GM23248 (cell line): ENCODE measurements around the gene SH3GL3. TPM values are rescaled to one million over a fixed set of nuclear protein-coding genes. Genes with fewer than 3 reads are reported as not detected.
A peak's percentile ranks its signal among the peaks of the same experiment; 100 is the strongest.

Source experiments
- DNase-seq: peaks from one replicate; pipeline ENCODE4 v3.0.0-alpha.2; 2015
- H2AFZ ChIP-seq: fragments of 200-600 bp; sonication (generic); 2 replicates; pipeline ENCODE4 v1.6.1; 2016; ENCODE audit warnings: antibody characterized with exemption
- H3F3A ChIP-seq: fragments of 200-600 bp; sonication (generic); 2 replicates; pipeline ENCODE4 v1.6.1; 2016; ENCODE audit warnings: mild to moderate bottlenecking, antibody characterized with exemption, mixed run types; ENCODE audit not compliant: insufficient read depth
- H3K27ac ChIP-seq: fragments of 200-600 bp; sonication (generic); 2 replicates; pipeline ENCODE4 v1.5.1; 2016; ENCODE audit warnings: mild to moderate bottlenecking
- H3K27me3 ChIP-seq: fragments of 200-600 bp; sonication (generic); replicated peaks from 2 replicates; pipeline ENCODE4 v1.6.1; 2016; ENCODE audit warnings: mild to moderate bottlenecking; ENCODE audit not compliant: insufficient read depth
- H3K36me3 ChIP-seq: fragments of 200-600 bp; sonication (generic); 2 replicates; pipeline ENCODE4 v1.6.1; 2016; ENCODE audit warnings: low read depth, mild to moderate bottlenecking
- H3K4me1 ChIP-seq: fragments of 200-600 bp; sonication (generic); 2 replicates; pipeline ENCODE4 v1.6.1; 2016; ENCODE audit warnings: mild to moderate bottlenecking; ENCODE audit not compliant: insufficient read depth
- H3K4me2 ChIP-seq: fragments of 200-600 bp; sonication (generic); one replicate; pipeline ENCODE4 v1.6.1; 2016; ENCODE audit warnings: mild to moderate bottlenecking; ENCODE audit not compliant: unreplicated experiment
- H3K4me3 ChIP-seq: fragments of 200-600 bp; sonication (generic); 2 replicates; pipeline ENCODE4 v1.5.1; 2016; ENCODE audit warnings: mild to moderate bottlenecking
- H3K79me2 ChIP-seq: fragments of 200-600 bp; sonication (generic); 2 replicates; pipeline ENCODE4 v1.6.1; 2016; ENCODE audit warnings: mild to moderate bottlenecking; ENCODE audit not compliant: insufficient read depth
- H3K9ac ChIP-seq: fragments of 200-600 bp; sonication (generic); 2 replicates; pipeline ENCODE4 v1.6.1; 2016; ENCODE audit warnings: mild to moderate bottlenecking
- H3K9me2 ChIP-seq: fragments of 200-600 bp; sonication (generic); 2 replicates; pipeline ENCODE4 v1.6.1; 2016; ENCODE audit warnings: mixed run types, mild to moderate bottlenecking, moderate library complexity; ENCODE audit not compliant: insufficient read depth
- H3K9me3 ChIP-seq: fragments of 200-600 bp; sonication (generic); one replicate; pipeline ENCODE4 v1.6.1; 2017; ENCODE audit warnings: low read depth
- H4K20me1 ChIP-seq: fragments of 200-600 bp; sonication (generic); 2 replicates; pipeline ENCODE4 v1.6.0; 2016; ENCODE audit not compliant: insufficient read depth
- EZH2 ChIP-seq: fragments of 200-600 bp; sonication (generic); IDR thresholded peaks from 2 replicates; pipeline ENCODE4 v1.6.1; 2018; ENCODE audit warnings: antibody characterized with exemption, mild to moderate bottlenecking; ENCODE audit not compliant: insufficient read depth, poor library complexity, severe bottlenecking
- EZH2phosphoT487 ChIP-seq: fragments of 200-600 bp; sonication (generic); IDR thresholded peaks from 2 replicates; pipeline ENCODE4 v1.6.1; 2018; ENCODE audit warnings: antibody characterized with exemption, moderate library complexity, mild to moderate bottlenecking, low read depth; ENCODE audit not compliant: insufficient read depth
- WGBS, 2 experiments: methylation state at CpG; one replicate each; pipeline ENCODE4 v1.1.6; 2015 to 2017; ENCODE audit warnings: low lambda C conversion rate in 2 of 2, low coverage in 1 of 2; ENCODE audit errors: missing lambda C conversion rate in 2 of 2; 5-methylcytosine and 5-hydroxymethylcytosine counted together
- in situ Hi-C: fragments of 300-500 bp; cut with MboI; formaldehyde crosslinking; loops from 2 replicates; pipeline ENCODE4 v1.15.0; 2020
- polyA plus RNA-seq: library from polyadenylated mRNA; unstranded; fragments of >200 nt; fragmentation: Nextera tagmentation; extraction: Ambion mirVana; gene quantifications from 2 replicates; pipeline ENCODE4 v1.2.1, GENCODE V29; 2016
- total RNA-seq: library from RNA; depleted of rRNA; stranded (reverse); fragments of >200 nt; shearing (Covaris generic); gene quantifications from 2 replicates; pipeline ENCODE4 v1.2.3, GENCODE V29; 2014

SH3GL3 gene
- total and polyA plus RNA-seq, 2 experiments from 2014 or later = 0.28 TPM; not detected in 1

- H3K79me2 ChIP-seq = no peaks in the 10 kb centered on the region
- no peak overlapping the region for H3K9ac ChIP-seq
- H3K4me2 ChIP-seq = no peak overlapping the region
- H3K9me3 ChIP-seq = no peaks in the 10 kb centered on the region
- no peak overlapping the region for H3K4me3 ChIP-seq
- H3K4me1 ChIP-seq = no peaks in the 10 kb centered on the region
- H3K27ac ChIP-seq = no peak overlapping the region
- H3K9me2 ChIP-seq = no peaks in the 10 kb centered on the region
- DNase-seq = no peak
- 12 to 24% methylated on average over 3 of the region's 3 CpGs for WGBS, 2 experiments
- in situ Hi-C loops = loop anchor here (10.0 kb wide), 1 partner anchor 124 kb away; no protein-coding TSS in a partner anchor
- TF ChIP-seq EZH2 (no peak), EZH2phosphoT487 (no peak)
- no peaks in the 10 kb centered on the region for H3K36me3 ChIP-seq
- H2AFZ ChIP-seq = no peak overlapping the region
- no peaks in the 10 kb centered on the region for H4K20me1 ChIP-seq
- no peaks in the 10 kb centered on the region for H3F3A ChIP-seq
- H3K27me3 ChIP-seq = no peaks in the 10 kb centered on the region; the same call in 1 of the 2 replicates
Observed at GRCh38 chr15:83430441-83430840, 16.7 kb upstream of the SH3GL3 start.

GRCh38 chr15:83431521-83431920, 15.6 kb upstream of the SH3GL3 start:
- H3K4me2 ChIP-seq = no peak overlapping the region
- H3K4me1 ChIP-seq = no peaks in the 10 kb centered on the region
- H3K27me3 ChIP-seq = no peaks in the 10 kb centered on the region; the same call in 1 of the 2 replicates
- WGBS, 2 experiments = 76 to 79% methylated on average over 2 of the region's 2 CpGs
- no peaks in the 10 kb centered on the region for H3K79me2 ChIP-seq
- no peak overlapping the region for H3K4me3 ChIP-seq
- H3K9me3 ChIP-seq = no peaks in the 10 kb centered on the region
- no peak overlapping the region for H3K27ac ChIP-seq
- H4K20me1 ChIP-seq = no peaks in the 10 kb centered on the region
- H3K9ac ChIP-seq = no peak overlapping the region
- H3K36me3 ChIP-seq = no peaks in the 10 kb centered on the region
- no peaks in the 10 kb centered on the region for H3F3A ChIP-seq
- in situ Hi-C loops = loop anchor here (10.0 kb wide), 1 partner anchor 123 kb away; no protein-coding TSS in a partner anchor
- no peak for TF ChIP-seq EZH2phosphoT487
- no peak for TF ChIP-seq EZH2
- no peak overlapping the region for H2AFZ ChIP-seq
- no peak for DNase-seq
- no peaks in the 10 kb centered on the region for H3K9me2 ChIP-seq

GRCh38 chr15:83435202-83435601, 11.9 kb upstream of the SH3GL3 start:
- no peak overlapping the region for H3K27ac ChIP-seq
- no peaks in the 10 kb centered on the region for H3F3A ChIP-seq
- H4K20me1 ChIP-seq = no peaks in the 10 kb centered on the region
- no peak overlapping the region for H3K4me2 ChIP-seq
- DNase-seq = peak; percentile 29
- H3K9ac ChIP-seq = no peak overlapping the region
- H3K9me3 ChIP-seq = no peaks in the 10 kb centered on the region
- no peaks in the 10 kb centered on the region for H3K79me2 ChIP-seq
- no peak overlapping the region for H2AFZ ChIP-seq
- H3K27me3 ChIP-seq = no peaks in the 10 kb centered on the region
- TF ChIP-seq EZH2 (no peak), EZH2phosphoT487 (no peak)
- H3K9me2 ChIP-seq = no peaks in the 10 kb centered on the region
- H3K36me3 ChIP-seq = no peaks in the 10 kb centered on the region
- 0 out of 2 replicates have a peak, but pooled peaks cover 4% of the 10 kb centered on the region for H3K4me1 ChIP-seq
- no peak overlapping the region for H3K4me3 ChIP-seq
- 63 to 66% methylated on average over 6 to 8 of the region's 8 CpGs for WGBS, 2 experiments
- in situ Hi-C loops = loop anchor here (5.0 to 10.0 kb wide), 2 partner anchors 120 to 193 kb away; no protein-coding TSS in a partner anchor

- Histone ChIP-seq H3K4me1 (0 out of 2 replicates have a peak, but pooled peaks cover 4% of the 10 kb centered on the region), H4K20me1 (no peaks in the 10 kb centered on the region), H2AFZ (no peak overlapping the region), H3K79me2 (no peaks in the 10 kb centered on the region), H3K27me3 (no peaks in the 10 kb centered on the region), H3K4me3 (no peak overlapping the region), H3K4me2 (no peak overlapping the region), H3K9ac (no peak overlapping the region), H3K36me3 (no peaks in the 10 kb centered on the region), H3K27ac (no peak overlapping the region), H3K9me3 (no peaks in the 10 kb centered on the region), H3F3A (no peaks in the 10 kb centered on the region), H3K9me2 (no peaks in the 10 kb centered on the region)
- in situ Hi-C loops = loop anchor here (5.0 to 10.0 kb wide), 2 partner anchors 119 to 193 kb away; no protein-coding TSS in a partner anchor
- no peak for TF ChIP-seq EZH2
- TF ChIP-seq EZH2phosphoT487 = no peak
- DNase-seq = peak; percentile 19
- 70 to 72% methylated on average over 8 of the region's 8 CpGs for WGBS, 2 experiments
Observed at GRCh38 chr15:83435782-83436181, 11.4 kb upstream of the SH3GL3 start.
